Thyroid gland (tissue), 4 donors: ENCODE measurements around the gene OST4.

Experiments
- POLR2A ChIP-seq, 2 donors: fragments of 450-650 bp; IDR thresholded peaks; one replicate each; pipeline ENCODE4 v1.6.1; 2017; ENCODE audit warnings: antibody characterized with exemption in 2 of 2, mild to moderate bottlenecking in 2 of 2, moderate library complexity in 1 of 2
- TF ChIP-seq, protein P1 (sequence below), 6 experiments: fragments of 200-600 bp in 3 of 6; fragments of 450-650 bp in 3 of 6; sonication (generic) in 3 of 6; IDR thresholded peaks; one replicate each; pipeline ENCODE4 v1.5.1; 2016 to 2019; ENCODE audit warnings: antibody characterized with exemption in 6 of 6, mild to moderate bottlenecking in 2 of 6, inconsistent platforms in 1 of 6, moderate library complexity in 1 of 6

GRCh38 chr2:27105981-27106380 lies 34.5 kb upstream of the OST4 start:
- TF ChIP-seq POLR2A (IDR thresholded peaks at IDR 0.05) = no peak
- TF ChIP-seq, protein P1, sequence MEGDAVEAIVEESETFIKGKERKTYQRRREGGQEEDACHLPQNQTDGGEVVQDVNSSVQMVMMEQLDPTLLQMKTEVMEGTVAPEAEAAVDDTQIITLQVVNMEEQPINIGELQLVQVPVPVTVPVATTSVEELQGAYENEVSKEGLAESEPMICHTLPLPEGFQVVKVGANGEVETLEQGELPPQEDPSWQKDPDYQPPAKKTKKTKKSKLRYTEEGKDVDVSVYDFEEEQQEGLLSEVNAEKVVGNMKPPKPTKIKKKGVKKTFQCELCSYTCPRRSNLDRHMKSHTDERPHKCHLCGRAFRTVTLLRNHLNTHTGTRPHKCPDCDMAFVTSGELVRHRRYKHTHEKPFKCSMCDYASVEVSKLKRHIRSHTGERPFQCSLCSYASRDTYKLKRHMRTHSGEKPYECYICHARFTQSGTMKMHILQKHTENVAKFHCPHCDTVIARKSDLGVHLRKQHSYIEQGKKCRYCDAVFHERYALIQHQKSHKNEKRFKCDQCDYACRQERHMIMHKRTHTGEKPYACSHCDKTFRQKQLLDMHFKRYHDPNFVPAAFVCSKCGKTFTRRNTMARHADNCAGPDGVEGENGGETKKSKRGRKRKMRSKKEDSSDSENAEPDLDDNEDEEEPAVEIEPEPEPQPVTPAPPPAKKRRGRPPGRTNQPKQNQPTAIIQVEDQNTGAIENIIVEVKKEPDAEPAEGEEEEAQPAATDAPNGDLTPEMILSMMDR (IDR thresholded peaks at IDR 0.05) = no peak
